NCI-H446 (cell line): ENCODE data around the gene SLC35G6.
A peak's percentile ranks its signal among the peaks of the same experiment; 100 is the strongest.

Experiments
- DNase-seq, 2 experiments: peaks; one replicate each; lab custom pipeline; 2025; lab: John Stamatoyannopoulos, UW

The SLC35G6 gene

DNA sequence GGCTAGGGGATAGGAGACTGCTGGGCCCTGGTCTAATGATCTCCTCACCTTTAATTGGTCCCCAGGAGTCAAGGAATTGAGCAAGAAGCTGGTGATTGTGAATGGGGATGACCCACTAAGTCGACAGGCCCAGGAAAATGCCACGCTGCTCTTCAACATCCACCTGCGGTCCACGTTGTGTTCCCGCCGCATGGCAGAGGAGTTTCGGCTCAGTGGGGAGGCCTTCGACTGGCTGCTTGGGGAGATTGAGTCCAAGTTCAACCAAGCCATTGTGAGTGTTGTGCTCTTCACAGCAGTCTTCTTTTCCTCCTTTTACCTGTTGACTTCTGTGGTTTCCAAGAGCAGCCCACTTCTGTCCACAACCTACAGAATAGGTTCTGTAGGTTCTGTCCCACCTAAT lies 22.3 kb downstream of the SLC35G6 start:
- DNase-seq, result no peak

DNA sequence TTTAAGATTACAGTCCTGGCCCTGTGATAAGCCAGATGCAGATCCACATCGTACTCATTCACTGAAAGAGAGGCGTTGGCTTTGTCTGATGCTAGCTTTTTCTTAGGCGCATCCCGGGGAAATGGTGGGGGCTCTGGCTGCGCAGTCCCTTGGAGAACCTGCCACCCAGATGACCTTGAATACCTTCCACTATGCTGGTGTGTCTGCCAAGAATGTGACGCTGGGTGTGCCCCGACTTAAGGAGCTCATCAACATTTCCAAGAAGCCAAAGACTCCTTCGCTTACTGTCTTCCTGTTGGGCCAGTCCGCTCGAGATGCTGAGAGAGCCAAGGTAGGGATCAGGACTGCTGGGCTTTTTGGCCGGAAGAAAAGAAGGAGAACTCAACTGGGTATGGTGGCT lies 26.9 kb downstream of the SLC35G6 start:
- no peak for DNase-seq

DNA sequence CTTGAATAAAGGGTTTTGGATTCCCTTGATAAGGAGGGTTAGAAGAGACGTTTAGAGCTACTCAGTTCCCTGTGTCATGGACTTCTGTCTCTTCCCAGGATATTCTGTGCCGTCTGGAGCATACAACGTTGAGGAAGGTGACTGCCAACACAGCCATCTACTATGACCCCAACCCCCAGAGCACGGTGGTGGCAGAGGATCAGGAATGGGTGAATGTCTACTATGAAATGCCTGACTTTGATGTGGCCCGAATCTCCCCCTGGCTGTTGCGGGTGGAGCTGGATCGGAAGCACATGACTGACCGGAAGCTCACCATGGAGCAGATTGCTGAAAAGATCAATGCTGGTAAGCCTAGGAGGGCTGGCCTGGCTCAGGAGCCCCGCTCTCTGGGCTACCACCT lies 27.6 kb downstream of the SLC35G6 start:
- no peak for DNase-seq

DNA sequence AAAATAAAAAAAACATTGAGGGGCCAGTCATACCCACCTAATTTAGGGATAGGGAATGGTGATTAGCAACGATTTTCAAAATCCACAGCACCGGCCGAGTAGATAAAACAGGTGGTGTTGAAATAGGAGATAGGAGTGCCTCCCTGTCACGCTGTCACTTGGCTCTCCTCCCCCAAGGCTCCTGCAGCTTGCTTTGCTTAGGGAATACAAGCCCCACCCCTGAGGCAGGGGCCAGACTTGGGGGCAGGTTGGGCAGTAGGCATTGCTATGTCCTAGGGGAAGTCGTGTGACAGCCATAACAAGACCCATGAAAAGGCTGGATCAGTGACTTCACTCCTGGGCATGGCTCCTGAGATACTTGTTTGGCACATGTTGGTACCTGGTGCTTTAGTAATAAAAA lies 28.7 kb downstream of the SLC35G6 start:
- no peak for DNase-seq

DNA sequence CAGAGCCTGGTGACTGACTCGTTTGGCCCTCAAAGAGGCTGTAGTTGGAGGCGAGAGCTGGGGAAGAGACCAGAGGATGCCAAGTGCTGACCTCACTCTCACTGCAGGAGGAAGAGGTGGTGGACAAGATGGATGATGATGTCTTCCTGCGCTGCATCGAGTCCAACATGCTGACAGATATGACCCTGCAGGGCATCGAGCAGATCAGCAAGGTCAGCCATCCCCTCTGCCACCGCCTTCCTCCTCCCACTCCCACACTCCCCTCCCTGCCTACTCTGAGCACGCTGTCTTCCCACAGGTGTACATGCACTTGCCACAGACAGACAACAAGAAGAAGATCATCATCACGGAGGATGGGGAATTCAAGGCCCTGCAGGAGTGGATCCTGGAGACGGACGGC lies 29.9 kb downstream of the SLC35G6 start:
- DNase-seq, result no peak

DNA sequence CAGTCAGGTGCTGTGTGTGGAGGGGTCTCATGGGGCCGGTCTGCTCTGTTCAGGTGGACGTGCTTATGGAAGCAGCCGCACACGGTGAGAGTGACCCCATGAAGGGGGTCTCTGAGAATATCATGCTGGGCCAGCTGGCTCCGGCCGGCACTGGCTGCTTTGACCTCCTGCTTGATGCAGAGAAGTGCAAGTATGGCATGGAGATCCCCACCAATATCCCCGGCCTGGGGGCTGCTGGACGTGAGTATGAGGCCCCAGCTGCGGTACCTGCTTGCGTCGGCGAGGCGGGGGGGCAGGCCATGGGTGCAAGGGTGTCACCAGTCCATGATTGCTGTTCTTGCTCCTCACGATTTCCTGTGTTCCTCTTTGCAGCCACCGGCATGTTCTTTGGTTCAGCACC lies 30.9 kb downstream of the SLC35G6 start:
- DNase-seq, result no peak

DNA sequence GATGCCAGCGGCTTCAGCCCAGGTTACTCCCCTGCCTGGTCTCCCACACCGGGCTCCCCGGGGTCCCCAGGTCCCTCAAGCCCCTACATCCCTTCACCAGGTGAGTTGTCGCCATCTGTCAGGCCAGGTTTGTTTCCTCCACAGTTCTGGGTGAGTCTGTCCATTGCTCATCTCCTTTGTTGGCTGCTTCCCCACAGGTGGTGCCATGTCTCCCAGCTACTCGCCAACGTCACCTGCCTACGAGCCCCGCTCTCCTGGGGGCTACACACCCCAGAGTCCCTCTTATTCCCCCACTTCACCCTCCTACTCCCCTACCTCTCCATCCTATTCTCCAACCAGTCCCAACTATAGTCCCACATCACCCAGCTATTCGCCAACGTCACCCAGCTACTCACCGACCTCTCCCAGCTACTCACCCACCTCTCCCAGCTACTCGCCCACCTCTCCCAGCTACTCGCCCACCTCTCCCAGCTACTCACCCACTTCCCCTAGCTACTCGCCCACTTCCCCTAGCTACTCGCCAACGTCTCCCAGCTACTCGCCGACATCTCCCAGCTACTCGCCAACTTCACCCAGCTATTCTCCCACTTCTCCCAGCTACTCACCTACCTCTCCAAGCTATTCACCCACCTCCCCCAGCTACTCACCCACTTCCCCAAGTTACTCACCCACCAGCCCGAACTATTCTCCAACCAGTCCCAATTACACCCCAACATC lies 31.7 kb downstream of the SLC35G6 start:
- no peak for DNase-seq

DNA sequence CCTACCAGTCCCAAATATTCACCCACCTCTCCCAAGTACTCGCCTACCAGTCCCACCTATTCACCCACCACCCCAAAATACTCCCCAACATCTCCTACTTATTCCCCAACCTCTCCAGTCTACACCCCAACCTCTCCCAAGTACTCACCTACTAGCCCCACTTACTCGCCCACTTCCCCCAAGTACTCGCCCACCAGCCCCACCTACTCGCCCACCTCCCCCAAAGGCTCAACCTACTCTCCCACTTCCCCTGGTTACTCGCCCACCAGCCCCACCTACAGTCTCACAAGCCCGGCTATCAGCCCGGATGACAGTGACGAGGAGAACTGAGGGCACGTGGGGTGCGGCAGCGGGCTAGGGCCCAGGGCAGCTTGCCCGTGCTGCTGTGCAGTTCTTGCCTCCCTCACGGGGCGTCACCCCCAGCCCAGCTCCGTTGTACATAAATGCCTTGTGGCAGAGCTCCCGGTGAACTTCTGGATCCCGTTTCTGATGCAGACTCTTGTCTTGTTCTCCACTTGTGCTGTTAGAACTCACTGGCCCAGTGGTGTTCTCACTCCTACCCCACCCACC lies 32.7 kb downstream of the SLC35G6 start:
- no peak for DNase-seq

DNA sequence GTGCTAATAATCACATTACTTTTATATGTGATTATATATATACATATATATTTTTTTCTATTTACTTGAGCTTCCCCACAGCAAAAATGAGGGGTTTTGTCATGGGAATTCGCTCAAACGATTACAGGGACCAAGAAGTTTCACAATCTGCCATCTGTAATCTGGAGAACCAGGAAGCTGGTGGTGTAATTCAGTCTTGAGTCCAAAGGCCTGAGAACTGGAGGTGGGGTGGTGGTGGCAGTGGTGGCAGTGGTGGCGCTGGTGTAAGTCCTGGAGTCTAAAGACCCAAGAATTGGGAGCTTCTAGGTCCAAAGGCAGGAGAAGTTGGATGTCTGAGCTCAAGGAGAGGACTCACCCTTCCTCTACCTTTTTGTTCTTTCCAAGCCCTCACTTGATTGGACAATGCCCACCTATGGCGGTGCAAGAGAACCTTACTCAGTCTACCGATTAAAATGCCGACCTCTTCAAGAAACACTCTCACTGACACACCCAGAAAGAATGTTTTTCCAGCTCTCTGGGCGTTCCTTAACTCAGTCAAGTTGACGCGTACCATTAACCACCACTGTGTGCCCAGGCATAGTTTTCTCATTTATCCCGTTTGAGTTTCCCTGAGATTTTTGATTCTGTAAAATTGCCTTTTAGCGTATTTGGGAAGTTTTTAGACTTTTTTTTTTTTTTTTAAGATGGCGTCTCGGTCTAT lies 34.8 kb downstream of the SLC35G6 start:
- no peak for DNase-seq

DNA sequence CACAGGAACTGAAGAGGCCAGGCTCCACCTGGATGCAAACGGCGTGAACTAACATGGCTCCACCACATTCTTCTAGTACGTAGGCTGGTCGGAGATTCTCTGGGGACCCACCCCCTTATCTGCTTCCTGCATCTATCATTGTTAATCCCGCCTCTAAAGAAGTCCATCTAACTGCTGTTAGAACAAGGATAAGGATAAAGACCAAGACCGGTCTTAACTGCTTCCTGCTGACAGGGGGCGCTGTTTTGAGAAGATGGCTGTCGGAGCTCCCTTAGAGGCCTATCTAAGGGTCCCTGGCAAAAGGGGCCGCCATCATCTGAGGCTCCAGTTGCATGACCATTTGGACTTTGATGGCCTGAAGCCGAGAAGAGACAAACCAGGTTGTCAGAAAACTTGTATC lies 41.8 kb downstream of the SLC35G6 start:
- DNase-seq, result peak in 1 of 2 experiments; percentile 15

DNA sequence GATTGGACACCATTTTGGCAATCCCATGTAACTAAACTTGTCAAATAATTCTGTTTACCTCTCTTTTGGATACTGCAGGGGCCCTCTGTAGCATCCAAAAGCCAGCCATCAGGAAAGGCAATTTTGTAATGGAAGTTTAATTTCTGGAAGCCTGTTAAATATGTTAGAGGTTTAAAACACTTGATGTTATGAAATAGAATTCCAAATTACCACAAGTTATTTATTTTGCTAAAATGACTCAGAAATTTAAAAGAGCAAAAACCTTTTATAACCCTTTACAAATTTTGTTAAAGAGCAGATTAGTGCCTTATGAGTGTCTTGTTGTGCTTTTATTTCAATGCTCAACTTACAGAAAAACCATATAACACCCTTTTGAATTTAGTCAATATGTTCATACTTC lies 47.6 kb downstream of the SLC35G6 start:
- no peak for DNase-seq

DNA sequence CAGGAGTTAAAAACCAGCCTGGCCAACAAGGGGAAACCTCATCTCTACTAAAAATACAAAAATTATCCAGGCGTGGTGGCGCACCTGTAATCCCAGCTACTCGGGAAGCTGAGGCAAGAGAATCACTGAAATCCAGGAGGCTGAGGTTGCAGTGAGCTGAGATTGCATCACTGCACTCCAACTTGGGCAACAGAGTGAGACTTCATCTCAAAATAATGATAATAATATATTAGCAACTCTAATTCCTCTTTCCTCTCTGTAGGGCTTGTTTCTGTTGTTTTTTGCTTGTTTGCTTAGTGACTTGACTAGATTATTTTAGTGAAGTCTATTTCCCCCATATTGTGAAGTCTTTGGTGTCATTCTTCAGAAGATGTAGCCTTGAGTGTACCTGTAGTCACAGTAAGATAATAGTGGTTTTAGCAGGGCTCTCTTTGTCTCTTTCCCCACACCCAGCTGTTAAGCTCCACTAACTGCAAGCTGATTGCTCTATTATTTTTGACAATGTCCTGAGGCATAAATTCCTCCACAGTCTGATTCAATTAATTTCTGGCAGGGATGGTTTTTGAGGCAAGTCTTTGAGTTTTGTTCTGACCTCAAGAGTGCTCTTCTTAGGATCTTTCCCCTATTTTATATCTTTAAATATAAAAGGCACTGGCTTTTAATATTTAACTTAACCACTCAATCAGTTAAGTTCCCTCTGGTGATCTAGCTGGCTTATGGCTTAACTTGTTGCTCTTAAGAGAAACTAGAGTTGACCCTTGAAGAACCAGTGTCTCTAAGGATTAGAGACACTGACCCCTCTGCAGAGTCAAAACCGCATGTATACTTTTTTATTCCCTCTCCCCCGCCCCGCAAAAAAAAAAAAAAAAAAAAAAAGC lies 49.0 kb downstream of the SLC35G6 start:
- DNase-seq, result no peak
